NB4 (cell line): ENCODE measurements around the gene LEFTY1.
"Not testable (repeated sequence)": the region's sequence is repeated elsewhere in the genome, so short reads cannot be mapped to it uniquely, and the experiment has no call there.

Experiments
- DNase-seq: peaks from one replicate; pipeline ENCODE4 v3.0.0; 2010; ENCODE audit warnings: low read depth
- H3K4me3 ChIP-seq: one replicate; pipeline ENCODE4 v1.5.1; 2011; ENCODE audit warnings: mild to moderate bottlenecking, low read depth, low read length, moderate library complexity
- MYC ChIP-seq: IDR thresholded peaks from 2 replicates; pipeline ENCODE4 v1.6.1; 2011; ENCODE audit warnings: low read depth, low read length
- POLR2A ChIP-seq: IDR thresholded peaks from 2 replicates; pipeline ENCODE4 v1.6.1; 2011; ENCODE audit warnings: mild to moderate bottlenecking; ENCODE audit not compliant: insufficient read length; ENCODE audit errors: extremely low read depth
- TF ChIP-seq, protein P1 (sequence below): IDR thresholded peaks from one replicate; pipeline ENCODE4 v1.5.1; 2012; ENCODE audit warnings: low read depth, low read length
- TF ChIP-seq, protein P2 (sequence below): IDR thresholded peaks from 2 replicates; pipeline ENCODE4 v1.6.1; 2011; ENCODE audit warnings: low read depth, low read length

The LEFTY1 gene

DNA sequence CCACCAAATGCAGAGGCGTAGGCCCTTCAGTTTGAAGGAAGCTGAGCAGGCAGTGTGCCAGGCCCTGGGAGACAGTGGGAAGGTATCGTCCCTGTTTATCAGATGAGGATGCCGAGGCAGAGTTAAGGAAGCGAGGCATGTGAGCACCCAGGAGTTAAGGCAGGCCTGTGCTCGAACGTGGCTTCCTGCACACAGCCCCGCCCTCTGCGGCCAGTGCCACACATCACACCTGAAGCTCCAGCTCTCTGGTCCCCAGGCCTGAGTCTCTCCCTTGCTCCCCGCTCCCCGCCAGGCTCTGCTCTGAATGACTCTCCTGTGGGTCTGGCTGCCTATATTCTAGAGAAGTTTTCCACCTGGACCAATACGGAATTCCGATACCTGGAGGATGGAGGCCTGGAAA is 46.9 kb downstream of the LEFTY1 start:
- TF ChIP-seq MYC (no peak), POLR2A (no peak)
- TF ChIP-seq, protein P1, sequence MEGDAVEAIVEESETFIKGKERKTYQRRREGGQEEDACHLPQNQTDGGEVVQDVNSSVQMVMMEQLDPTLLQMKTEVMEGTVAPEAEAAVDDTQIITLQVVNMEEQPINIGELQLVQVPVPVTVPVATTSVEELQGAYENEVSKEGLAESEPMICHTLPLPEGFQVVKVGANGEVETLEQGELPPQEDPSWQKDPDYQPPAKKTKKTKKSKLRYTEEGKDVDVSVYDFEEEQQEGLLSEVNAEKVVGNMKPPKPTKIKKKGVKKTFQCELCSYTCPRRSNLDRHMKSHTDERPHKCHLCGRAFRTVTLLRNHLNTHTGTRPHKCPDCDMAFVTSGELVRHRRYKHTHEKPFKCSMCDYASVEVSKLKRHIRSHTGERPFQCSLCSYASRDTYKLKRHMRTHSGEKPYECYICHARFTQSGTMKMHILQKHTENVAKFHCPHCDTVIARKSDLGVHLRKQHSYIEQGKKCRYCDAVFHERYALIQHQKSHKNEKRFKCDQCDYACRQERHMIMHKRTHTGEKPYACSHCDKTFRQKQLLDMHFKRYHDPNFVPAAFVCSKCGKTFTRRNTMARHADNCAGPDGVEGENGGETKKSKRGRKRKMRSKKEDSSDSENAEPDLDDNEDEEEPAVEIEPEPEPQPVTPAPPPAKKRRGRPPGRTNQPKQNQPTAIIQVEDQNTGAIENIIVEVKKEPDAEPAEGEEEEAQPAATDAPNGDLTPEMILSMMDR = no peak
- TF ChIP-seq, protein P2, sequence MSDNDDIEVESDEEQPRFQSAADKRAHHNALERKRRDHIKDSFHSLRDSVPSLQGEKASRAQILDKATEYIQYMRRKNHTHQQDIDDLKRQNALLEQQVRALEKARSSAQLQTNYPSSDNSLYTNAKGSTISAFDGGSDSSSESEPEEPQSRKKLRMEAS = no peak
- DNase-seq = no peak
- H3K4me3 ChIP-seq = no peak overlapping the region

DNA sequence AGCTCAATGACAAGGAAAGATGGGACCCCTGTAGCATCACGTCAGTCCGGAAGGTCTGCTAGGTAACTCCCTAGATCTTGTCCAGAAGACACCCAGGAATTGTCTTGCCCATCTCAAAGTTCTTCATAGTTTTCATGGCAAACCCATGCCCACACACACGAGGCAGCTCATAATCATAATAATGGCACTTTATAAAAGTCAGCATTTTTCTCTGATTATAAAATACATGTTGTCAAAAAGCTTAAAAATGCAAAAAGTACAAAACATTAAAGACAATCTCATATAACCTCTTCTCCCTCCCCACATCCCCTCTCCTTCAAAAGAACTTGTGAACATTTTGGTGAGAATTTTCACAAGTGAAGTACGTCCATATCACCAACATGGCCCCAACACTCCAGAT is 48.2 kb downstream of the LEFTY1 start:
- no peak for TF ChIP-seq MYC
- TF ChIP-seq, protein P1 = no peak
- TF ChIP-seq, protein P2 = no peak
- TF ChIP-seq POLR2A = no peak
- DNase-seq = no peak
- H3K4me3 ChIP-seq = no peak overlapping the region

- H3K4me3 ChIP-seq = no peak overlapping the region
- no peak for TF ChIP-seq MYC
- no peak for DNase-seq
Measured at GRCh38 chr1:225840223-225840610, 48.7 kb downstream of the LEFTY1 start.

GRCh38 chr1:225838793-225839192 is 50.2 kb downstream of the LEFTY1 start:
- H3K4me3 ChIP-seq = no peak overlapping the region
- no peak for DNase-seq
- TF ChIP-seq POLR2A (no peak), MYC (no peak)
- TF ChIP-seq, protein P1 = no peak
- TF ChIP-seq, protein P2 = no peak

DNA sequence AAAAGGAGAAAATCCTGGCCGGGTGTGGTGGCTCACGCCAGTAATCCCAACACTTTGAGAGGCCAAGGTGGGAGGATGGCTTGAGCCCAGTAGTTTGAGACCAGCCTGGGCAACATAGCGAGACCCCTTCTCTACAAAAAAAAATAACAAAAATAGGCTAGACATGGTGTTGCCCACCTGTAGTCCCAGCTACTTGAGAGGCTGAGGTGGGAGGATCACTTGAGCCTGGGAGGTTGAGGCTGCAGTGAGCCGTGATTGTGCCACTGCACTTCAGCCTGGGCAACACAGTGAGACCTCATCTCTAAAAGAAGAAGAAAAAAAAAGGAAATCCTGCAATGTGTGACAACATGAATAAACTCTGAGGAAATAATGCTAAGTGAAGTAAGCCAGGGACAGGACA is 52.6 kb downstream of the LEFTY1 start:
- not testable (repeated sequence) for DNase-seq, H3K4me3 ChIP-seq
